B cell (primary cell): ENCODE measurements around the gene C1orf198. TPM values are rescaled to one million over a fixed set of nuclear protein-coding genes. Genes with fewer than 3 reads are reported as not detected.

ENCODE experiments used
- ATAC-seq: fragments of 200-7000 bp; cut with Tn5 transposase; one replicate; pipeline ENCODE4 v1.10.0; 2021; ENCODE audit warnings: low read depth, mild to moderate bottlenecking, moderate number of reproducible peaks, moderate library complexity
- CTCF ChIA-PET: fragments of 350-600 bp; sonication (Branson Sonifier 250); formaldehyde crosslinking; loops from one replicate; lab custom pipeline; 2021; ENCODE audit warnings: antibody characterized with exemption, inconsistent platforms; lab: Charles Lee
- POLR2A ChIA-PET: fragments of 350-600 bp; sonication (Branson Sonifier 250); formaldehyde crosslinking; loops from one replicate; lab custom pipeline; 2021; ENCODE audit warnings: antibody characterized with exemption; lab: Charles Lee
- DNase-seq: peaks from one replicate; pipeline ENCODE4 v3.0.0; 2013
- H2AFZ ChIP-seq: 2 replicates; pipeline ENCODE4 v1.6.1; 2012; ENCODE audit warnings: mild to moderate bottlenecking, low read depth, low read length; ENCODE audit not compliant: insufficient read depth, poor library complexity, severe bottlenecking
- H3K27ac ChIP-seq, 2 donors: 1 replicate in 1 of 2; 2 replicates in 1 of 2; pipeline ENCODE4 v1.5.1; 2012 to 2013; ENCODE audit warnings: low read length in 2 of 2, mild to moderate bottlenecking in 2 of 2, moderate library complexity in 1 of 2
- H3K27me3 ChIP-seq, 4 experiments: fragments of 200-600 bp in 1 of 4; sonication (generic) in 1 of 4; replicated peaks in 1 of 4; 1 replicate in 2 of 4; 2 replicates in 2 of 4; pipeline versions ENCODE4 v1.6.1 to v1.7.0; 2013 to 2016; ENCODE audit warnings: low read length in 3 of 4, mild to moderate bottlenecking in 2 of 4, mixed read lengths in 1 of 4, moderate library complexity in 1 of 4; ENCODE audit not compliant: insufficient read depth in 4 of 4, control insufficient read depth in 3 of 4; ENCODE audit errors: control extremely low read depth in 1 of 4
- H3K36me3 ChIP-seq, 2 experiments: replicated peaks in 1 of 2; 1 replicate in 1 of 2; 2 replicates in 1 of 2; pipeline versions ENCODE4 v1.6.1 to v1.7.1; 2013; ENCODE audit warnings: low read length in 1 of 2; ENCODE audit not compliant: insufficient read depth in 2 of 2, control insufficient read depth in 1 of 2; ENCODE audit errors: control extremely low read depth in 1 of 2, extremely low read depth in 1 of 2
- H3K4me1 ChIP-seq, 2 donors: fragments of 200-600 bp in 1 of 2; sonication (generic) in 1 of 2; 1 replicate in 1 of 2; 2 replicates in 1 of 2; pipeline versions ENCODE4 v1.5.1 to v1.6.1; 2013 to 2017; ENCODE audit warnings: low read length in 2 of 2; ENCODE audit not compliant: control insufficient read depth in 2 of 2, insufficient read depth in 2 of 2
- H3K4me2 ChIP-seq: replicated peaks from 2 replicates; pipeline ENCODE3; 2012; ENCODE audit warnings: mild to moderate bottlenecking, low read depth, low read length; ENCODE audit not compliant: poor library complexity, severe bottlenecking
- H3K4me3 ChIP-seq, 5 experiments: fragments of 200-600 bp in 1 of 5; sonication (generic) in 1 of 5; 1 replicate in 3 of 5; 2 replicates in 2 of 5; pipeline versions ENCODE4 v1.5.1 to v1.7.0; 2011 to 2016; ENCODE audit warnings: low read length in 4 of 5, mild to moderate bottlenecking in 4 of 5, low read depth in 2 of 5, control low read depth in 1 of 5, moderate library complexity in 1 of 5; ENCODE audit not compliant: insufficient read depth in 1 of 5; ENCODE audit errors: control extremely low read depth in 1 of 5, extremely low read depth in 1 of 5
- H3K79me2 ChIP-seq: fragments of 200-600 bp; sonication (generic); one replicate; pipeline ENCODE4 v1.6.0; 2016; ENCODE audit warnings: low read length; ENCODE audit not compliant: control insufficient read depth, insufficient read depth
- H3K9ac ChIP-seq: fragments of 200-600 bp; sonication (generic); 2 replicates; pipeline ENCODE4 v1.6.1; 2017; ENCODE audit warnings: mild to moderate bottlenecking, low read length, moderate library complexity
- H3K9me3 ChIP-seq, 3 donors: one replicate each; pipeline versions ENCODE4 v1.6.1 to v1.7.1; 2013; ENCODE audit warnings: low read length in 2 of 3; ENCODE audit not compliant: control insufficient read depth in 2 of 3, insufficient read depth in 1 of 3; ENCODE audit errors: control extremely low read depth in 1 of 3
- H4K20me1 ChIP-seq: 2 replicates; pipeline ENCODE4 v1.6.0; 2012; ENCODE audit warnings: mild to moderate bottlenecking, low read length; ENCODE audit not compliant: insufficient read depth, control insufficient read depth, poor library complexity, severe bottlenecking
- H3K27ac Mint-ChIP-seq: one replicate; pipeline ENCODE4 v1.8.0; 2021; ENCODE audit warnings: mixed read lengths
- H3K27me3 Mint-ChIP-seq: one replicate; pipeline ENCODE4 v1.8.0; 2021; ENCODE audit warnings: mixed read lengths
- H3K4me1 Mint-ChIP-seq: one replicate; pipeline ENCODE4 v1.8.0; 2021; ENCODE audit warnings: mixed read lengths
- H3K4me3 Mint-ChIP-seq: one replicate; pipeline ENCODE4 v1.8.0; 2021; ENCODE audit warnings: mixed read lengths
- H3K9me3 Mint-ChIP-seq: one replicate; pipeline ENCODE4 v1.8.0; 2022; ENCODE audit warnings: mixed read lengths; ENCODE audit not compliant: insufficient read depth
- EZH2 ChIP-seq: IDR thresholded peaks from 2 replicates; pipeline ENCODE4 v1.6.1; 2012; ENCODE audit warnings: borderline replicate concordance, low read depth, mild to moderate bottlenecking, moderate library complexity, low read length; ENCODE audit not compliant: insufficient read depth, poor library complexity, severe bottlenecking
- WGBS: methylation state at CpG from one replicate; pipeline ENCODE4 v1.1.5; 2013; ENCODE audit warnings: missing lambda C conversion rate; ENCODE audit not compliant: insufficient coverage; 5-methylcytosine and 5-hydroxymethylcytosine counted together
- intact Hi-C: fragments of 100-400 bp; cut with micrococcal nuclease; formaldehyde crosslinking; loops from one replicate; pipeline ENCODE4 v1.10.0; 2022
- polyA plus RNA-seq: library from polyadenylated mRNA; depleted of rRNA; stranded (reverse); fragments of >200 nt; gene quantifications from 2 replicates; pipeline ENCODE4 v1.2.3, GENCODE V29; 2012
- total RNA-seq, 2 donors: library from RNA; stranded (reverse); fragments of 120-200 nt in 1 of 2; gene quantifications; 1 replicate in 1 of 2; 2 replicates in 1 of 2; pipeline versions ENCODE4 v1.2.3 to v1.2.4, GENCODE V29; 2013 to 2022
- TF ChIP-seq, protein P1 (sequence below): fragments of 200-600 bp; IDR thresholded peaks from one replicate; pipeline ENCODE4 v1.8.0; 2022; ENCODE audit warnings: antibody characterized with exemption, mild to moderate bottlenecking

Gene C1orf198
- total and polyA plus RNA-seq, 2 donors (not counting 1 experiment from before 2014, with no cell fraction given), result 1.0 to 6.6 TPM

DNA sequence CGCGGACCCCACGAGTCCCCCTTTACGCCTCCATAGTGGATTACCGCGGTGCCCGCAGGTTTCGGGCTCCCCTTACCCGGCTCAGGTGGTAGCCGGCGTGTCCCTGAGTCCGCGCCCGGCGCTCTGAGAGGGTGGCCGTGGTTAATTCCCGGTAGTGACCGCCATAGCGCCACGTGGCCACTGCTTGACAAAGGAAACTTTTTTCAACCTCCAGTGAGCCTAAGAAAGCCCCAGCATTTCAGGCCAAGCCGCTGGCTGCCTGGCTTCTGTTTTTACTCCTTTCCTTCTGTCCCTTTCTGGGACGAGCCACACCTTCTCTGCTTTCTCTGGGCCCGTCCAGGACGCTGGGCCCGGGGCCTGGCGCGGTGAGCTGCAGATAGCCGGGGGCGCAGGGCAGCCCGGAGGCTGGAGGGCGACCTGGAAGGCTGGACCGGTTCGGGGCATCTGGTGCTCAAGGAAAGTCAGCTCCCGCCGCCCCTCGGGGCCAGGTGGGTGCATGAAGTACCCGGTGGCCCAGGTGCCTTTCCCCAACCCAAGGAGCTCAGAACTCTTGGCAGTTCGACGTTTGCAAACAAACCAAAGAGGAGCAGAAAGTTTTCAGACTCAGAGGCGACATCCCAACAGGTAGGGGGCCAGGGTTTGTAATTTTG is 540 bp upstream of the C1orf198 start:
- H3K9ac ChIP-seq, result peak overlapping the region; percentile 84
- no peaks in the 10 kb centered on the region for H3K9me3 ChIP-seq
- H3K9me3 Mint-ChIP-seq, result no peaks in the 10 kb centered on the region
- peak overlapping the region; percentile 63 for H3K27ac Mint-ChIP-seq
- H3K4me3 Mint-ChIP-seq, result peak overlapping the region; percentile 90
- H3K27ac ChIP-seq, result no peak overlapping the region
- no peaks in the 10 kb centered on the region for H4K20me1 ChIP-seq
- ChIA-PET CTCF (no interaction called here), POLR2A (no interaction called here)
- peaks cover 12% of the 10 kb centered on the region for H3K4me1 Mint-ChIP-seq
- peak overlapping the region in 4 of 5 experiments; percentile 50 to 87 (median 68) for H3K4me3 ChIP-seq
- no peaks in the 10 kb centered on the region for H3K36me3 ChIP-seq
- peaks cover 42% of the 10 kb centered on the region for H3K27me3 Mint-ChIP-seq
- peaks cover 12 to 13% of the 10 kb centered on the region in 2 donors for H3K4me1 ChIP-seq
- peak overlapping the region; percentile 86 for H2AFZ ChIP-seq
- DNase-seq, result peak; percentile 63
- intact Hi-C loops, result loop anchor here (1.0 to 5.0 kb wide), 4 partner anchors 110 to 552 kb away; partner anchors contain the start of genes ARV1, COG2 and FAM89A
- H3K79me2 ChIP-seq, result no peaks in the 10 kb centered on the region
- H3K4me2 ChIP-seq, result peak overlapping the region; percentile 91
- H3K27me3 ChIP-seq, result peaks cover 0 to 27% (median 17%) of the 10 kb centered on the region in 4 experiments
- TF ChIP-seq, protein P1, sequence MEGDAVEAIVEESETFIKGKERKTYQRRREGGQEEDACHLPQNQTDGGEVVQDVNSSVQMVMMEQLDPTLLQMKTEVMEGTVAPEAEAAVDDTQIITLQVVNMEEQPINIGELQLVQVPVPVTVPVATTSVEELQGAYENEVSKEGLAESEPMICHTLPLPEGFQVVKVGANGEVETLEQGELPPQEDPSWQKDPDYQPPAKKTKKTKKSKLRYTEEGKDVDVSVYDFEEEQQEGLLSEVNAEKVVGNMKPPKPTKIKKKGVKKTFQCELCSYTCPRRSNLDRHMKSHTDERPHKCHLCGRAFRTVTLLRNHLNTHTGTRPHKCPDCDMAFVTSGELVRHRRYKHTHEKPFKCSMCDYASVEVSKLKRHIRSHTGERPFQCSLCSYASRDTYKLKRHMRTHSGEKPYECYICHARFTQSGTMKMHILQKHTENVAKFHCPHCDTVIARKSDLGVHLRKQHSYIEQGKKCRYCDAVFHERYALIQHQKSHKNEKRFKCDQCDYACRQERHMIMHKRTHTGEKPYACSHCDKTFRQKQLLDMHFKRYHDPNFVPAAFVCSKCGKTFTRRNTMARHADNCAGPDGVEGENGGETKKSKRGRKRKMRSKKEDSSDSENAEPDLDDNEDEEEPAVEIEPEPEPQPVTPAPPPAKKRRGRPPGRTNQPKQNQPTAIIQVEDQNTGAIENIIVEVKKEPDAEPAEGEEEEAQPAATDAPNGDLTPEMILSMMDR, result no peak
- no peak for TF ChIP-seq EZH2
- 4% methylated on average over 36 of the region's 40 CpGs for WGBS
- peak; percentile 46 for ATAC-seq
